ENCODE measurements around the gene MLN.

The MLN gene

GRCh38 chr6:33771146-33772081 lies 32.4 kb downstream of the MLN start:
- peak; percentile 81 to 90 (median 88) for DNase-seq

DNA sequence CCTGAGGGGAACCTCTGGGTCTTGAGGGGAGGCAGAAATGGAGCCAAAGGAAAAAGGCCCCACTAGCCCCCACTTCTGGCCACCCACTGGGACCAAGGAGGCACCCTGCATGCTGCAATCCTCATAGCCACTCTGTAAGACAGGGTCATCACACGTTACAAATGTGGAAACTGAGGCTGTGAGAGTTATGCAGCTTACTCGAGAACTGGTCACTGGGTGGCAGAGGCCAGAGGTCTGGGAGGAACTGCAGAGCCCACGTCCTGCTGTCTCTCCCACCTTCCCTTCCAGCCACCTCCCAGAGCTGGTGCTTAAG lies 33.0 kb downstream of the MLN start:
- DNase-seq: no peak

DNA sequence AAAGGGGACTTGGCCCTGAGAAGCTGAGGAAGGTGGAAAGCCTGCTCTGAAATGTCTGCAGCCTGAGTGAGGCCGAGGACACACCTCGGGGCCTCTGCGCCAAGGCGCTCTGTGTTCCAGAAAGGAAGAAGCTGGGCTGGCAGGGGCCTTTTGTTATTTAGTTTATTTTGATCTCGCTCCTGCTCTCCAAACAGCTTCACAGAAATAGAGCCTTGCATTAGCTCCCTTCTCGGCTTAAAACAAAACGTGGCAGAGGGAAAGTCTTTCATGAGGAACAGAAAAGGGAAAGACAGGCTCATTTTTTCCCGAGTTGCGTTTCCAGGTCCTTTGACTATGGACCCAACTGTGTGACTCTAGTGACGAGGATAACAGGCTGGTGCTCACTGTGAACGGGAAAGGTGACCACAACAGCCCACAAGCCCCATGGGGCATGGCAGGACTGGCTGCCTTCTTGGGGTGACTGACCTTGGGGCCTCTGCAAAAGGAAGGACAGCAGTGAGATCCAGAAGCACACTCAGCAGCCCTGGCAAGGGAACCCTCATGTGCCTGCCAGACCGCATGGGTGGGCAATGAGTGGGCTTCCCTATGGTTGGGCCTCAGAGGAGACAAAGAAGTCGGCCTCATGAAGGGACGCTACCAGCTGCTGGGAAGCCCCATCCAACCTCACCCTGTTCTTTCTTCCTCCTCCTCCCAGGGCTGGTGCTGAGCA lies 33.5 kb downstream of the MLN start:
- peak in 1 of 3 experiments; percentile 55 for DNase-seq

DNA sequence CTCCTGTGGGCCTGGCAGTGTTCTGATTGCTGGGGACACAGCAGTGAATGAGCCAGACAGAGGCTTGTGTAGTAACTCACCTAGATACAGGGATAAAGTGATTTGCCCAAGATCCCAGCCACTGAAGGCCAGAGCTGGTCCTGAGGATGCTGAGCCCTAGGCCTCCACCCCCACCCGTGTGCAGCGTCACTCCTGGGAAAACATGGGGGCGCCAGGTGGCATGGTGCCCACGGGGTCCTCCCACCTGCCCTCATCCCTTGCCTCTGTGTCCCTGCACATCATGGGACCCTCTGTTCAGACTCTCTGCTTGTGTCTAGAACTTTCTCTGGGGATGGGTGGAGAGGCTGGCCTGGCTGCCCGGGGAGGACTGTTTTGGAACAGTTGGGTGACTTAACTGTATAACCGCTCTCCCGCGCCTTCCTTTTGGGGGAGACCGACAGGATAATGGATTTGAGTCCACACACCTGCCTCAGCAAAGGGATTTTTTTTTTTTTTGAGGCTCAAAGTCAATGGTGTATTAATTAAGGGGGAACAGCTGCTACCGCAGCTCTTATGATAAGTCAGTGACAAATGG lies 34.5 kb downstream of the MLN start:
- DNase-seq: peak in 2 of 3 experiments; percentile 38 to 64

- peak; percentile 9 to 74 (median 38) for DNase-seq
These were observed 35.1 kb downstream of the MLN start for GRCh38 chr6:33768644-33769120.

DNA sequence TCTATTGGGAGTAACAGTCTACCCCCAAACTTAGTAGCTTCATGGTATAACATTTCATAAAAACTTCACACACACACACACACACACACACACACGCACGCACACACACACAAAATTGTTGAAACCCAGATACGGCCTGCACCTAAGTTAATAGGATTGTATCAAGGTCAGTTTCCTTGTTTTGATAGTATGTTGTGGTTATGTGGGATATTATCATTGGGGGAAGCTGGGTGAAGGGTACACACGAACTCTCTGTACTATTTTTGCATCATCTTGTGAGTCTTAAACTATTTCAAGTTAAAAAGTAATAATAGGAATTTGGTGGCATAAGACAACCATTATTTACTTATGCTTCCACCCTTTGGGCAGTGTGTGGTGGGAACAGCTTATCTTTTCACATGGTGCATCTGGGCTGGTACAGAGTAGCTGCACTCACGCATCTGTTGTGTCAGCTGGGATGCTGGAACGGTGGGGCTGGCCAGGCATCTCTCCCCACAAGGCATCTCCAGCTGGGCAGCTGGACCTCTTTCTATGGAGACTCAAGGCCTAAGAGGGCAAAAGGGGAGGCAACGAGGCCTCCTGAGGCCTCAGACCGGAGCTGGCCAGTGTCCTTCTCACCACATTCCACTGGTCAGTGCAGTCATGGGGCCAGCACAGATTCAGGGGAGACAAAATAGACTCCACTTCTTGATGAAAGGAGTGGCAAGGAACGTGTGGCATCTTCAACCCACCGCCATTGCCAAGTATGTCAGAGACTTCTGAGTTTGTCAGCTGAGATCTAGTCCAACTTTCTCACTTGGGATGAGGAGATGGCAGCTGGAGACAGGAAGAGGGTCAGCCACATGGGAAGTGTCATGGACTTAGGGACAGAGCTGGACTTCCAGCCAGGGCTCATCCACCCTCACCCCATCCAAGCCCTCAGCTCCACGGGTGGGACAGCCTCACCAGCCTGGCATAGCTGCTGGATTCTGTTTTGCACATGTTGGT lies 36.6 kb downstream of the MLN start:
- no peak for DNase-seq

GRCh38 chr6:33765368-33765767 lies 38.4 kb downstream of the MLN start:
- DNase-seq: no peak

DNA sequence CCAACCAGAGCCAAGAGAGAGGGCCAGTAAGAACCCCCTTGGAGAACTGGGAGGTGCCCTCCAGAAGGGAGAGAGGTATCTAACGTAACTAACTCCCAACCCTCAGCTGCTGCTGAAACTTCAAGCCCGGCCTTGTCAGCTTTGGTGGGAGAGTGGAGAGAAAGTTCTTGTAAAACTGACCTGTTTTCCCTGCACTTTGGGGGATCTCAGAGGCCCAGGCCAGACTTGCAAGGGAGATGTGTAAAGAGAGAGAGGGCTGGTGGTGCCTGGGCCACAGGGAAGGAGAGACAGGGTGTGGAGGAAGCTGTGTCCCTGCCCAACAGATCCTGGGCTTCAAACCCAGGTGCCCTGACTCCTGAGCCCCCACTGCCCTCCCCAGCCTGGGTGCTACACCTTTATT lies 39.8 kb downstream of the MLN start:
- no peak for DNase-seq

GRCh38 chr6:33763483-33763882 lies 40.3 kb downstream of the MLN start:
- no peak for DNase-seq

GRCh38 chr6:33762713-33763112 lies 41.1 kb downstream of the MLN start:
- DNase-seq: no peak

DNA sequence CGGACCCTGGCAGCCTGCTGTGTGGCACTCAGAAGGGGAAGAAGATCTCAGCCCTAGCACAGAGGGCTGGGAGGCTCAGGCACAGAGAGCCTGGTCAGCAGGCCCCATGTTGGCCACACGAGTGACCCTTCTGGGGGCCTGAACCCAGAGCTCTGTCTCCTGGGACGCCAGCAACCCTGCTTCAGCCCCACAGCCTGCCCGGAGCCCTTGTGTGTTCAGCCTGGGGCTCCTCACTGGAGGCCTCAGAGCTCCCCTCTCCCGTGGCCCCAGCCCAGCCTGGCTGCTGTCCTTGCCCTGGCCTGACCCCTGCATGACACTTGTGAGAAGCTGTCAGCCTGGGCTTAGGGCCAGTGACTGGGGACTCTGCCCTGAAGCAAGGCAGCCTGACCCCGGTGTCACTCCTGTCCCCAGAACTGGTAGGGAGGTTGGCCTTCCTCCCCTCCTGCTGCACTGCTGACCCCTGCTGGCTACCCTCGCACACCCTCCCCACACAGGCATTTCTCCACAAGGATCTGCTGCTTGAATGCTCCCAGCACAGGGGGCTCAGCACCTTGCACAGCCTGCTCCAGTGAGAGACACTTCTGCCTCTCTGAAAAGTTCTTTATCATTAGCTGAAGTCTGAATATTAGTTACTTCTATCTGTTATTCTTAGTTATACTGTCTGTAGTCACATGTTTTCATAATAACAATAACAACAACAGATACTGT lies 41.7 kb downstream of the MLN start:
- peak in 2 of 3 experiments; percentile 54 to 61 for DNase-seq

GRCh38 chr6:33761581-33761921 lies 42.3 kb downstream of the MLN start:
- DNase-seq: no peak

GRCh38 chr6:33759887-33760629 lies 43.7 kb downstream of the MLN start:
- peak in 2 of 3 experiments; percentile 35 to 75 for DNase-seq

DNA sequence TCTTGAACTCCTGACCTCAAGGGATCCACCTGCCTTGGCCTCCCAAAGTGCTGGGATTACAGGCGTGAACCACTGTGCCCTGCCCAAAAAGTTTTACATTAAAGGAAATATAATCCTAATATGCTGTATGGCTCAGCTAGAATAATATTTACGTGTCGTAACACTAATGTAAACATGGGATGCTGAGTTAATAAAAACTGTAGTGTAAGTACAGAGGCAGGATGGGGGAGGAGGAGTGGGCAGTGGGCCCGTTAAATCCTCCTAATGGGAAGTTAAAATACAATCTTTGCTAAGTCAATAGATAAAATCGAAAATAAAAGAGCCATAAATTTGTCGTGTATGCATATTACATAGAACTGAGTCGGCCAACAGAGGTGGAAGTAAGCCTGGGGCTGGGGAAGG lies 45.0 kb downstream of the MLN start:
- DNase-seq: peak in 1 of 3 experiments; percentile 53

GRCh38 chr6:33757906-33758305 lies 45.9 kb downstream of the MLN start:
- DNase-seq: no peak

- DNase-seq: no peak
These were observed 46.7 kb downstream of the MLN start for GRCh38 chr6:33757113-33757512.

DNA sequence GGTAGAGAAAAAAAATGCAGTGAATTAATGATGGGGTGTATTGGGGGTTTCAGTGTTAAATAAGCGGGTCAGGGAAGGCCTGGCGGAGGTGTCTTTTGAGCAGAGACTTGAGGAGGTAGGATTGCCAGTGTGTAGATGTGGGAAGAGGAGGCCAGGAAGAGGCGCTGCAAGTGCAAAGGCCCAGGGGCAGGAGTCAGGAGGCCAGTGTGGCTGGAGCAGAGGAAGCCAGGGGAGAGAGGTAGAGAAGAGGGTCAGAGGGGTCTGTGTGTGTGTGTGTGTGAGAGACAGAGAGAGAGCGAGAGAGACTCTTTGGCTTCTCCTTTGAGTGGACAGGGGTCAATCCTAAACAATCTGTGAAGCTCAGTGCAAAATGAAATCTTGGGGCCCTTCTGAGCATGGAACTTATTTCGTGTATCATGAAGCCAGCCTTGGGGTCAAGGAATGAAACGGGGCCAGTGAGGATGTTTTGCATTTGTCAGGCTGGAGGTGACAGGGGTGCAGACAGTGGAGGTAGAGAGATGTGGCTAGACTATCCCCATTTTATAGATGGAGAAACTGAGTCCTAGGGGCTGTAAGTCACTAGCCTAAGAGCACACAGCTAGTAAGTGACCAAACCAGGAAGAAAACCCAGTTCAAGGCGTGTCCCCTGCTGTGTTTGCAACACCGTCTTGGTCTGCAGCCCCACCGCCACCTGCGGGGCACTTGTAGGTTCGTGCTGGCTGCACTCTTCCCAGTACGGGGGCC lies 47.4 kb downstream of the MLN start:
- DNase-seq: peak in 1 of 3 experiments; percentile 22

DNA sequence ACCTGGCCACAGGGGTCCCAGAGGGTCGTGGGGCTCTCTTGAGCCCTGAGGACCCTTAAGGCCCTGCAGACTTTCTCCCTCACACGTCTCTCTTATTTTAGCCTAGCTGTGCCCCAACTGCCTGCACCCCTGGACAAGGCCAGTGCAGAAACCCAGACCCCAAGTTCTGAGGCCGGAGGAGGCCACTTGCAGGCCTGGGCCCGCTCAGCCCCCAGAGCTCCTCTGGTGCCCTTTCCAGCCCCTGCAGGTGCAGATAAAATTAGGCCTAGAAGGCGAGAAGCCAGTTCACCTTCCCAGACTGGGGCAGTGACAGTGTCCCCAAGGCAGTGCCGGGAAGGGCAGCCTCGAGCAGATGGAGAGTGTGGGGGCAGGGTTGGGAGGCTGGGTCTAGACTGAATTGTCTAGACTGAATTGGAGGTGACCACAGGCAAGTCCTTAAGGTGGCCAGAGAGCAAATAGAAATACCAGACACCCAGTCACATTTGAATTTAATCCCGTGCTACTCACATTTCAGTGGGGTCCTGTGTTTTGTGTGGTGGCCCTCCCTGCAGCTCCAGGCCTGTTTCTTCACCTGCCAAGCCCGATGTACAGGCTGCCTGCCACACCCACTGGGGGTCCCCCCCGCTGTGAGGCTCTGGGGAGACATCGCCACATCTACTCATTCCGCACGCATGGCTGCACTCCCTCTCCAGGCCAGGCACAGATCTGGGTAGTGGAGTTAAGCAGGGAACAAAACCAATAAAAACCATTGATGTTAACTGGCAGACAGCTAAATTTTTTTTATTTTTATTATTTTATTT lies 48.5 kb downstream of the MLN start:
- DNase-seq: peak; percentile 78 to 96 (median 81)

GRCh38 chr6:33754222-33754621 lies 49.6 kb downstream of the MLN start:
- DNase-seq: peak in 1 of 3 experiments; percentile 48
